HUDEP-2 (cell line): Measurements from ENCODE around the gene SLC9A3.

Experiments used
- DNase-seq, 76 experiments: peaks; one replicate each; lab custom pipeline; 2025; ENCODE audit not compliant: unreplicated experiment in 76 of 76; lab: John Stamatoyannopoulos, UW

The SLC9A3 gene

GRCh38 chr5:448061-448765 is 76.0 kb downstream of the SLC9A3 start:
- no peak for DNase-seq

DNA sequence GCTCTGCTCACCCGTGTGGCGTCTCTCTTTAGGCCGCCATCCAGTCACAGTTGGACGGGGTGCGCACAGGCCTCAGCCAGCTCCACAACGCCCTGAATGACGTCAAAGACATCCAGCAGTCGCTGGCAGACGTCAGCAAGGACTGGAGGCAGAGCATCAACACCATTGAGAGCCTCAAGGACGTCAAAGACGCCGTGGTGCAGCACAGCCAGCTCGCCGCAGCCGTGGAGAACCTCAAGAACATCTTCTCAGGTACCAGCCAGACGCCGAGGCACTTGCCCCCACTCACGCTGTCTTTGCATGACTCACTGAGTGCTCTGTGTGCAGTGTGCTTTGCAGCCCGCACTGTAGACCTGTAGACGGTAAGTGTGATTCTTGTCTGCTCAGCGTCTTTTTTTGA is 76.7 kb downstream of the SLC9A3 start:
- no peak for DNase-seq

GRCh38 chr5:446883-447263 is 77.4 kb downstream of the SLC9A3 start:
- peak in 8 of 76 experiments; percentile 4 to 44 (median 13) for DNase-seq

- no peak for DNase-seq
These were observed 78.0 kb downstream of the SLC9A3 start for GRCh38 chr5:446066-446882.

GRCh38 chr5:445591-445990 is 78.7 kb downstream of the SLC9A3 start:
- DNase-seq = no peak

GRCh38 chr5:444226-444625 is 80.0 kb downstream of the SLC9A3 start:
- no peak for DNase-seq

GRCh38 chr5:443239-444151 is 80.8 kb downstream of the SLC9A3 start:
- DNase-seq = peak in 2 of 76 experiments; percentile 13 to 33

DNA sequence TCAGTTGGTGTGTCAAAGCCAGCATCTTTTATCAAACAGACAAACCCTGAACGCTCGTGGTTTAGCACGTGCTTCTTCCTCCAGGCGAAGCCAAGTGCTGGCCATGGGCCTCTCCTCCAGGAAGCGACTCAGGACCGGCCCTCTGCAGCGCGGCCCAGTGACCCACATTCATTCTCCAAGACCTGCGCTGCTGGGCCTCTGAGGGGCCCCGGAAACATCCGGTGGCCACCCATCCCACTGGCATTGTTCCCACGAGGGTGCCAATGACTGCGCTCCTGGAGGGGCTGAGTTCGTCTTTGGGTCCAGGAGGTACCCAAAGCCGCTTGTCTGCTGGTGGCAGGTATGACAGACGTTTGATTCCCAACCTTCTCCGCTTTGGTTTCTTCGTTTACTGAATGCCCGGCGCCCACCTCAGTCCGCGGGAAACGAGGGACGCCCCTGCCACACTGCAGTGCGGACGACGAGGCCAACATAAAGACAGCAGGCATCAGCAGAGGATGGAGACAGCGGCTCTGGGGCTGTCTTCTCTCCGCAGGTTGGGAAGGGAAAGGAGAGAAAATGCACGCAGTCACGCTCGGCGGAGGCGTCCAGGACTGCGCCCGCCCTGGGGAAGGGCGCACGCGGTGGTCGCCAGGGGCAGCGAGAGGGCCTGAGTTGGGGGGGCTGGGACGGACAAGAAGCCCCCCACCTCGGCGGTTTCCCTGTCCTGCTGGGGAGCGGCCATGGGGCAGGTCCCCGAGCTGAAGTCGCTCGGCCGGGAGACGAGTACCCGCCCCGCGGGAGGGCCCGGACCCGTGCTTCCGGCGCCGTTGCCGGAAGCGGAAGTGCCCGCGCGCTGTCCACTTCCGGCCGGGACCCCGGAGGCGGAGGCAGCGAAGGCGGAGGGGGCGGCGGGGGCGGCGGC is 81.7 kb downstream of the SLC9A3 start, which contains the start of gene EXOC3:
EXOC3 (plus strand) TSS at position 842 of the 904 bp plus-strand sequence. CDS start 3,030 bp downstream, outside the sequence.
- peak in 74 of 76 experiments; percentile 14 to 81 (median 58) for DNase-seq

GRCh38 chr5:441996-442334 is 82.3 kb downstream of the SLC9A3 start:
- DNase-seq = peak in 2 of 76 experiments; percentile 46 to 56

DNA sequence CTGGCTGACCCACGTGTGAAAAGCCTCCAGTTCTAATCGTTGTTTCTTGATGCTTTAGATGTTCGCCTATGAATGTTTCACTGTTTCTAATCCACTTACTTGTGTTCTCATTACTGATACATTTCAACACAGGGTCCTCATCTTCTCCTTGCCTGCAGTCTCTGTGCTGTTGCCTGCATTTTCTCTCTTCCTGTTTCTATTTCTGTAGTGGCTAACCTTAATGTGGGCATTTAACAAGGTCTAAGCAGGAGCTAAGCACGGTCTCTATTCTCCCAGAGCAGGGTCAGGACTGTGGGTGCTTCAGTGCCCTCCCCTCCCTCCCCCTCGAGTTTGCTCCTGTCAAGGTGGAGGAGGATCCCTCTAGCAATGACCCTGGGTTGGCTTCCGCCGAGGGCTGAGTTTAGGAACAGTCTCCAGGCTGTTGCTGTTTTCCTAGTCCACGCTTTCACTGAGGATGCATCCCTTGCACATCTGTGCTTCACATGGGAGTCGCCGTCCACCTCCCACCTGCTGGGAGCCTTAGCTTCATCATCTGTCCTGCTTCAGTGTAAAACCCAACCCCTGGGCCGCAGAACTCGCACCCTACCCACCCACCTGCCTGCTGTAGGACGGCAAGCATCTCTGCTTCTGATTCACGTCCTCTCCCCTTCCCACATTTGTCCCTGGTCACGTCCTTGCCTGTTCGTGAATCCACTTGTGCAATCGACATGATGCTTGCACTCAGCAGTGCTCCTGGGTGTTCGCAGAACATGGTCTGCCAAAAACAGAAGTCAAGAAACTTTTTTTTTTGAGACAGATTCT is 83.6 kb downstream of the SLC9A3 start:
- DNase-seq = no peak

- no peak for DNase-seq
These were observed 84.6 kb downstream of the SLC9A3 start for GRCh38 chr5:439636-440035.

DNA sequence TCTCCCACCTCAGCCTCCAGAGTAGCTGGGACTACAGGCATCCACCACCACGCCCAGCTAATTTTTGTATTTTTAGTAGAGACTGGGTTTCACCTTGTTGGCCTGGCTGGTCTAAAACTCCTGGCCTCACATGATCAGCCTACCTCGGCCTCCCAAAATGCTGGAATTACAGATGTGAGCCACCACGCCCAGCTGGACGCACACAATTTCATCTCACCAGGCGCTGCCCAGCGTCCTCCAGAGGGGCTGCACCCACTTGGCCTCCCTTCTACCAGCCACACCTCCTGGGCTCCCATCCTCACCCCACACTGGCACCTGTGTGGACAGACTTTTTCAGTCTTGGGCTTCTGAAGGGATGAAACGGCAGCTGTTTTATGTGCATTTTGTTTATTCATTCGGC is 85.1 kb downstream of the SLC9A3 start:
- no peak for DNase-seq

- DNase-seq = no peak
These were observed 85.7 kb downstream of the SLC9A3 start for GRCh38 chr5:438481-438981.

GRCh38 chr5:437281-437771 is 86.9 kb downstream of the SLC9A3 start:
- no peak for DNase-seq

DNA sequence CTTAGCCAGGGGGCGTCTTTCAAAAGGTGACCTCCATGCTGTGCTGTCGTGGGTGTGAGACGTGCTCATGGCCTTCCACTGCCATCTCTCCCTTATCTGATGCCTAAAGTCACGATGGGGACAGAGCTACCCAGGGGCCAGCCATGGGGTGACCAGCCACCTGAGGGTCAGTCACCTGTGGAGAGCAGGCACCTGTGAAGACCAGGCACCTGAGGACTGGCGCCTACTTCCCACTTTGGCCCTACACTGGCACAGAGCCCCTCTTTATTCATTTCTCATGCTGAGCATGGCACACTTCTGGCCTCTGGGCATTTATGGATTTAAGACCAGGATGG is 87.6 kb downstream of the SLC9A3 start:
- no peak for DNase-seq

- peak in 7 of 76 experiments; percentile 1 to 23 (median 11) for DNase-seq
These were observed 88.1 kb downstream of the SLC9A3 start for GRCh38 chr5:435961-436640.

GRCh38 chr5:435156-435790 is 89.0 kb downstream of the SLC9A3 start:
- DNase-seq = no peak
